SU-DHL-6 (cell line): ENCODE data around the gene LRP1B.

Experiments
- CTCF ChIP-seq: fragments of 200-600 bp; sonication (generic); IDR thresholded peaks from one replicate; pipeline ENCODE4 v1.5.1; 2017; ENCODE audit warnings: antibody characterized with exemption, mild to moderate bottlenecking, low read length, moderate library complexity; ENCODE audit not compliant: insufficient read depth, poor library complexity, severe bottlenecking
- EZH2phosphoT487 ChIP-seq: fragments of 200-600 bp; sonication (generic), shearing (Covaris generic); conservative IDR thresholded peaks from 2 replicates; pipeline ENCODE4 v1.6.1; 2018; ENCODE audit warnings: mild to moderate bottlenecking, antibody characterized with exemption, low read length, moderate library complexity, mixed read lengths

- no peak for TF ChIP-seq EZH2phosphoT487
- no peak for TF ChIP-seq CTCF
Measured at GRCh38 chr2:141062443-141062842, 1068.4 kb downstream of the LRP1B start.
